Trophoblast cell (in vitro differentiated cells and primary cell): ENCODE results near the gene ECD.
"Not testable (repeated sequence)": the region's sequence is repeated elsewhere in the genome, so short reads cannot be mapped to it uniquely, and the experiment has no call there.

Experiments used
- DNase-seq, 2 donors: peaks; one replicate each; pipeline ENCODE4 v3.0.0-alpha.2; 2016
- H2AFZ ChIP-seq: 2 replicates; pipeline ENCODE4 v1.6.1; 2013; ENCODE audit warnings: low read length, moderate library complexity, mild to moderate bottlenecking; ENCODE audit not compliant: insufficient read depth, poor library complexity
- H2AK5ac ChIP-seq: 2 replicates; pipeline ENCODE4 v1.6.1; 2013; ENCODE audit warnings: mild to moderate bottlenecking, low read length
- H2BK120ac ChIP-seq: 2 replicates; pipeline ENCODE4 v1.6.1; 2013; ENCODE audit warnings: low read length, mild to moderate bottlenecking, moderate library complexity; ENCODE audit not compliant: insufficient read depth, poor library complexity
- H2BK12ac ChIP-seq: 2 replicates; pipeline ENCODE4 v1.6.1; 2013; ENCODE audit warnings: mild to moderate bottlenecking, low read length, moderate library complexity
- H2BK5ac ChIP-seq: 2 replicates; pipeline ENCODE4 v1.6.1; 2013; ENCODE audit warnings: low read length, low read depth, moderate library complexity, mild to moderate bottlenecking; ENCODE audit not compliant: poor library complexity
- H3K14ac ChIP-seq: 2 replicates; pipeline ENCODE4 v1.6.1; 2013; ENCODE audit warnings: mild to moderate bottlenecking, low read length
- H3K18ac ChIP-seq: 2 replicates; pipeline ENCODE4 v1.6.1; 2013; ENCODE audit warnings: mild to moderate bottlenecking, low read length
- H3K23ac ChIP-seq: 2 replicates; pipeline ENCODE4 v1.6.1; 2013; ENCODE audit warnings: low read length
- H3K27ac ChIP-seq: 2 replicates; pipeline ENCODE4 v1.5.1; 2013; ENCODE audit warnings: low read depth, mild to moderate bottlenecking, inconsistent platforms, low read length, moderate library complexity
- H3K27me3 ChIP-seq: 2 replicates; pipeline ENCODE4 v1.6.1; 2013; ENCODE audit warnings: inconsistent platforms, mild to moderate bottlenecking, low read length, moderate library complexity; ENCODE audit not compliant: insufficient read depth
- H3K36me3 ChIP-seq, 2 experiments: 1 replicate in 1 of 2; 2 replicates in 1 of 2; pipeline ENCODE4 v1.6.1; 2013; ENCODE audit warnings: low read length in 2 of 2, mild to moderate bottlenecking in 2 of 2, moderate library complexity in 1 of 2; ENCODE audit not compliant: insufficient read depth in 2 of 2, control insufficient read depth in 1 of 2
- H3K4ac ChIP-seq: 2 replicates; pipeline ENCODE4 v1.6.1; 2013; ENCODE audit warnings: low read depth, mild to moderate bottlenecking, low read length, moderate library complexity
- H3K4me1 ChIP-seq, 2 experiments: 1 replicate in 1 of 2; 2 replicates in 1 of 2; pipeline ENCODE4 v1.6.1; 2013; ENCODE audit warnings: low read length in 2 of 2, mild to moderate bottlenecking in 2 of 2, moderate library complexity in 1 of 2; ENCODE audit not compliant: insufficient read depth in 2 of 2, control insufficient read depth in 1 of 2
- H3K4me2 ChIP-seq: 2 replicates; pipeline ENCODE4 v1.6.1; 2013; ENCODE audit warnings: inconsistent platforms, mild to moderate bottlenecking, low read length, moderate library complexity
- H3K4me3 ChIP-seq: 2 replicates; pipeline ENCODE4 v1.5.1; 2013; ENCODE audit warnings: mild to moderate bottlenecking, low read depth, low read length, inconsistent platforms
- H3K79me1 ChIP-seq: one replicate; pipeline ENCODE4 v1.6.1; 2013; ENCODE audit warnings: low read length
- H3K79me2 ChIP-seq: 2 replicates; pipeline ENCODE4 v1.6.1; 2013; ENCODE audit warnings: low read length, mild to moderate bottlenecking; ENCODE audit not compliant: control insufficient read depth, insufficient read depth, poor library complexity
- H3K9ac ChIP-seq: 2 replicates; pipeline ENCODE4 v1.6.1; 2013; ENCODE audit warnings: mild to moderate bottlenecking, low read length
- H3K9me3 ChIP-seq: 2 replicates; pipeline ENCODE4 v1.6.1; 2013; ENCODE audit warnings: low read depth, mild to moderate bottlenecking, control low read depth, inconsistent platforms, low read length; ENCODE audit not compliant: insufficient read depth
- H4K12ac ChIP-seq: 2 replicates; pipeline ENCODE4 v1.6.1; 2013; ENCODE audit warnings: low read depth, mild to moderate bottlenecking, low read length, moderate library complexity
- H4K8ac ChIP-seq: 2 replicates; pipeline ENCODE4 v1.6.1; 2013; ENCODE audit warnings: low read depth, mild to moderate bottlenecking, low read length, moderate library complexity
- H4K91ac ChIP-seq: one replicate; pipeline ENCODE4 v1.6.1; 2013; ENCODE audit warnings: low read depth, mild to moderate bottlenecking, low read length, moderate library complexity
- WGBS: extraction: QIAGEN DNeasy Blood & Tissue Kit; methylation state at CpG from one replicate; pipeline ENCODE4 v1.1.7; 2013; ENCODE audit warnings: missing lambda C conversion rate; ENCODE audit not compliant: insufficient read length, insufficient coverage; ENCODE audit errors: extremely low coverage; 5-methylcytosine and 5-hydroxymethylcytosine counted together

Gene ECD

GRCh38 chr10:73152009-73152408, 15.8 kb downstream of the ECD start:
- Histone ChIP-seq H2BK5ac (no peak overlapping the region), H2BK12ac (no peak overlapping the region)

GRCh38 chr10:73150633-73151413, 17.0 kb downstream of the ECD start:
- not testable (repeated sequence) for H3K4me1 ChIP-seq, H3K27ac ChIP-seq, H3K9me3 ChIP-seq, H3K4ac ChIP-seq, H3K23ac ChIP-seq, H2AFZ ChIP-seq, H4K91ac ChIP-seq, H3K4me2 ChIP-seq, DNase-seq, H3K79me2 ChIP-seq, H3K4me3 ChIP-seq, H4K8ac ChIP-seq, H3K79me1 ChIP-seq, H3K9ac ChIP-seq, H4K12ac ChIP-seq, H3K14ac ChIP-seq, H2BK12ac ChIP-seq, H3K18ac ChIP-seq, H2BK120ac ChIP-seq, H2AK5ac ChIP-seq, H3K27me3 ChIP-seq, H2BK5ac ChIP-seq
- no CpG with 5 or more reads among the region's 8 CpGs for WGBS
- H3K36me3 ChIP-seq, result peaks cover 29 to 31% of the 10 kb centered on the region in 2 experiments

More at GRCh38 chr10:73152009-73152408, 15.8 kb downstream of the ECD start:
- Histone ChIP-seq H4K8ac (no peak overlapping the region), H4K91ac (no peak overlapping the region), H2AK5ac (no peak overlapping the region), H4K12ac (no peak overlapping the region), H3K27me3 (no peaks in the 10 kb centered on the region), H3K27ac (no peak overlapping the region), H3K4me1 (no peaks in the 10 kb centered on the region), H3K18ac (no peak overlapping the region), H3K9ac (no peak overlapping the region), H3K36me3 (peaks cover 25% of the 10 kb centered on the region in 2 experiments), H3K14ac (no peak overlapping the region), H3K79me1 (no peaks in the 10 kb centered on the region), H3K4ac (no peak overlapping the region), H2BK120ac (no peak overlapping the region), H3K9me3 (no peaks in the 10 kb centered on the region), H3K23ac (no peak overlapping the region), H2AFZ (no peak overlapping the region), H3K4me2 (no peak overlapping the region), H3K79me2 (no peaks in the 10 kb centered on the region), H3K4me3 (no peak overlapping the region)
- WGBS, result no CpG with 5 or more reads among the region's 3 CpGs
- DNase-seq, result no peak

- Histone ChIP-seq H3K4ac (no peak overlapping the region), H3K27me3 (no peaks in the 10 kb centered on the region), H3K9me3 (no peaks in the 10 kb centered on the region), H2BK120ac (no peak overlapping the region), H4K91ac (no peak overlapping the region), H3K79me2 (no peaks in the 10 kb centered on the region), H3K23ac (no peak overlapping the region), H3K36me3 (peaks cover 25 to 39% of the 10 kb centered on the region in 2 experiments), H2AK5ac (no peak overlapping the region), H3K4me2 (no peak overlapping the region), H4K12ac (no peak overlapping the region), H3K79me1 (no peaks in the 10 kb centered on the region), H3K4me1 (no peaks in the 10 kb centered on the region), H3K14ac (no peak overlapping the region), H3K27ac (no peak overlapping the region), H4K8ac (no peak overlapping the region), H2BK5ac (no peak overlapping the region), H2AFZ (no peak overlapping the region), H2BK12ac (no peak overlapping the region), H3K9ac (no peak overlapping the region), H3K18ac (no peak overlapping the region), H3K4me3 (no peak overlapping the region)
- no CpG with 5 or more reads among the region's 3 CpGs for WGBS
- no peak for DNase-seq
Observed at GRCh38 chr10:73141603-73142002, 26.2 kb downstream of the ECD start.

- no CpG with 5 or more reads among the region's 2 CpGs for WGBS
- H2BK5ac ChIP-seq, result no peak overlapping the region
- no peak overlapping the region for H2BK12ac ChIP-seq
- H3K14ac ChIP-seq, result no peak overlapping the region
- no peak overlapping the region for H3K27ac ChIP-seq
- DNase-seq, result no peak
- H3K4ac ChIP-seq, result no peak overlapping the region
- no peaks in the 10 kb centered on the region for H3K9me3 ChIP-seq
- no peak overlapping the region for H2AFZ ChIP-seq
- H4K8ac ChIP-seq, result no peak overlapping the region
- no peaks in the 10 kb centered on the region for H3K79me2 ChIP-seq
- H3K4me3 ChIP-seq, result no peak overlapping the region
- no peak overlapping the region for H3K4me2 ChIP-seq
- no peak overlapping the region for H2BK120ac ChIP-seq
- H2AK5ac ChIP-seq, result no peak overlapping the region
- no peaks in the 10 kb centered on the region for H3K27me3 ChIP-seq
- H4K12ac ChIP-seq, result no peak overlapping the region
- no peak overlapping the region for H3K9ac ChIP-seq
- no peak overlapping the region for H3K18ac ChIP-seq
- H4K91ac ChIP-seq, result no peak overlapping the region
- H3K23ac ChIP-seq, result no peak overlapping the region
- H3K79me1 ChIP-seq, result no peaks in the 10 kb centered on the region
- H3K4me1 ChIP-seq, result no peaks in the 10 kb centered on the region
- peaks cover 22 to 34% of the 10 kb centered on the region in 2 experiments for H3K36me3 ChIP-seq
Observed at GRCh38 chr10:73139251-73139650, 28.6 kb downstream of the ECD start.
